ENCODE results near the gene FOXB1.

Gene FOXB1

DNA sequence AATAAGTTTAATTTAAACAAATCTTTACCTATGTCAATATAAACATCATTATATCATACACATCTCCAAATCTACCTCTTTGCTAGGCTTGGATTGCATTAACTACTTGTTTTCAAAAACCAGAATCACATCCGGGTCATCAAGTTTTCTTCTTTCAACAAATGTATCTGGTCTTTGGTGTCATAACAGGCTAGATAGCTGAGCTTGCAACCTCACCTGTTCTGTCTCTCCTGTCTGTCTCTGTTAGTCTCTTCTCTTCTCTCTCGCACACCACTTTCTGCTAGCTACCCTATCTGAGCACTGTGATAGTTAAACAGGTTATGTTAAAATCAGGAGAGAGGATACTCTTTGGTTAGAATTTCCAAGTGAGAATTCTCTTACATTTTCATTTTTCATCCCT lies 6.7 kb downstream of the FOXB1 start:
- TF ChIP-seq, protein P1, sequence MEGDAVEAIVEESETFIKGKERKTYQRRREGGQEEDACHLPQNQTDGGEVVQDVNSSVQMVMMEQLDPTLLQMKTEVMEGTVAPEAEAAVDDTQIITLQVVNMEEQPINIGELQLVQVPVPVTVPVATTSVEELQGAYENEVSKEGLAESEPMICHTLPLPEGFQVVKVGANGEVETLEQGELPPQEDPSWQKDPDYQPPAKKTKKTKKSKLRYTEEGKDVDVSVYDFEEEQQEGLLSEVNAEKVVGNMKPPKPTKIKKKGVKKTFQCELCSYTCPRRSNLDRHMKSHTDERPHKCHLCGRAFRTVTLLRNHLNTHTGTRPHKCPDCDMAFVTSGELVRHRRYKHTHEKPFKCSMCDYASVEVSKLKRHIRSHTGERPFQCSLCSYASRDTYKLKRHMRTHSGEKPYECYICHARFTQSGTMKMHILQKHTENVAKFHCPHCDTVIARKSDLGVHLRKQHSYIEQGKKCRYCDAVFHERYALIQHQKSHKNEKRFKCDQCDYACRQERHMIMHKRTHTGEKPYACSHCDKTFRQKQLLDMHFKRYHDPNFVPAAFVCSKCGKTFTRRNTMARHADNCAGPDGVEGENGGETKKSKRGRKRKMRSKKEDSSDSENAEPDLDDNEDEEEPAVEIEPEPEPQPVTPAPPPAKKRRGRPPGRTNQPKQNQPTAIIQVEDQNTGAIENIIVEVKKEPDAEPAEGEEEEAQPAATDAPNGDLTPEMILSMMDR (IDR thresholded peaks at IDR 0.05; ENCODE audit: low read depth, low read length) = no peak
- no peak overlapping the region for H3K4me3 ChIP-seq (ENCODE audit: low read depth, low read length)

DNA sequence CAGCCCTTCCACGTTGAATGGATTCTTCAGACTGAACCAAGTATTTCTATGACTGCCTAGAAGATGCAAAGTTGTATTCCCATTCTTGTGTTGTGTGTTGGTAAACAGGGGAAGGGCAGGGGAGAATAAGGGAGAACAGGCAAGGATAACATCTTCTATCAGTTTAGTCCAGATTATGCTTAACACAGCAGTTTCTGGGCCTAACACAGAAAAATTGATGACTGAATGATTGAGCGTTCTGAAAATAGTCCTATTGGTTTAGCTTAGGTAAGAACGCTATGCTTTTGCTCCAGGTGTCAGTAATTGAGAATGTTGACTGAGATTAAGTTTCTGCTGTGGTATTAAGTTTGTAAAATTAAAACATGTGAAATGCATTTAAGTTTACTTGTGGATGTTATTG lies 8.6 kb downstream of the FOXB1 start:
- TF ChIP-seq, protein P1 (IDR thresholded peaks at IDR 0.05; ENCODE audit: low read depth, low read length) = no peak
- H3K4me3 ChIP-seq (ENCODE audit: low read depth, low read length) = no peak overlapping the region

DNA sequence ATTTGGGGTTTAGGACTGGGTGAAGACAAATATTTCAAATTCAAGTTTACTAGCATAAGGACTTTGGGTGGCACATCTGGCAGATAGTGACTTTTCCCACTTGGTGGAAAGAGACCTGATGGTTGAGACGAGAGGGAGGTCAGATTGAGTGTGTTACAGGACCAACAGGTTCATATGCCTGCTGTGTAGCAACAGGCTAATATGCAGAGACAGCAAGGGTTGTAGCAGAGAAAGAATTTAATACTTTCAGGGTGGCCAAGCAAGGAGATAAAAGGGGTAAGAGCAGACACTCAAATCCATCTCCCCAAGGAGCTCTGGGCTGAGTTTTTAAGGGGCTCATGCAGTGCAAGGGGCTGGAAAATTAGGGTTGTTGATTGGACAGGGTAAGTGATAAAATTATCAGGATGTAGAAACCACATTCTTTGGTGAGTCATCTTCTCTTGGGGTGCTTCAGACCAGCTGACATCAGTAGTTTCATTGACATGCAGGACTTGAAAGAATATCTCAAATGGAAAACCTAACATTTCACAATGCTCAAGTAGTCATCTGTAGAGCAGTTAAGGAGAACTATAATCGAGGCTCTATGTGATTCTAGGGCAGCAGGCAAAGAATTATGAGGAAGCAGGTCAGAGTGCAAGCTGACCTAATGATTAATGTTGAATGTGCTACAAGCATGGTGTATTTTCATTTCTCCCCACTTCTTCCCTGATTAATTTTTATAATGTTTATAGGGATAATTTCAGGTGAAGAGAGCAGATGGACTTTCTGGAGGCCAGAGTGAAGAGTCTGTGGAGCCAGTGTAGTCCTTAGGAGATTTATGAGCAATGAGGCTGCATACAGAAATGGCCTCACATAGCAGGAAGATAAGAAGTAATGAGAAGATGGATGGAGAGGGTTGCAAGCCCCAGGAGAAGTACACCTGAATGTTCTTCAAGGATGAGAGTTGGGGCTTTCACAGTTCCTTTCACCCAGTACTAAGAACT lies 13.7 kb downstream of the FOXB1 start:
- TF ChIP-seq, protein P1 (IDR thresholded peaks at IDR 0.05; ENCODE audit: low read depth, low read length) = no peak
- no peak overlapping the region for H3K4me3 ChIP-seq (ENCODE audit: low read depth, low read length)

DNA sequence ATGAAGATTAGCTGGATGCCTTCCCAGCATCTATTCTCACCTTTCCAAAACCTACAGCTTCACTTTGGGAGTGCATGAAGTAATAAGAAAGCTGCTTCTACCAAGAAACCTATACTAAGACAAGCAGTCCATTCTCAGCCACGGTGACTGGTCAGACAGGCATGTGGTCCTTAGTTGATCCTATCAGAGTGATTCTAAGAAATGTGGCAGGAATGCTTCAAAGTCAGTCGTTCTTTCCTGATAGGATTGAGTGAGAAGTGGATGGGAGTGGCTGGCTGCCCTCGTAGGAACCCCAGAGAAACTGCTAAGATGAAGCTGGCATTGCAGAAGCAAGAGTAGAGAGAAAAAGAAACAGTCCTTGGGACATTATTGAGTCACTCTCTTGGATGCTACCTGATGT lies 16.6 kb downstream of the FOXB1 start:
- H3K4me3 ChIP-seq (ENCODE audit: low read depth, low read length) = no peak overlapping the region
- TF ChIP-seq, protein P1 (IDR thresholded peaks at IDR 0.05; ENCODE audit: low read depth, low read length) = no peak

GRCh38 chr15:60021589-60022378 lies 17.7 kb downstream of the FOXB1 start:
- TF ChIP-seq, protein P1 (IDR thresholded peaks at IDR 0.05; ENCODE audit: low read depth, low read length) = no peak
- no peak overlapping the region for H3K4me3 ChIP-seq (ENCODE audit: low read depth, low read length)

DNA sequence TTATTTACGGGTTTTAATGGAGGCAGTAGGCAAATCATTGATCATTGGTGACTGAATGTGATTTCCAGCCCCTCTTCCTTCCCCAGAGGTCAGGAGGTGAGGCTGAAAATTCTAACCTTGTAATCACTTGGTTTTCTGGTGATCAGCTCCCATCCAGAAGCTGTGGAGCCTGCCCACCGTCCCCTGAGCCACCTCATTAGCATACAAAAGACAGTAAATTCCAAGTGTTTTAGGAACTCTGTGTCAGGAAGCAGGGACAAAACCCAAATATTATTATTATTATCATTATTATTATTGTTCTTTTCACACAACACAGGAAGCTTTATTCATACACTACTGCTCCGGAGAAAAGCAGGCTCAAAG lies 18.2 kb downstream of the FOXB1 start:
- TF ChIP-seq, protein P1 (IDR thresholded peaks at IDR 0.05; ENCODE audit: low read depth, low read length) = no peak
- H3K4me3 ChIP-seq (ENCODE audit: low read depth, low read length) = no peak overlapping the region

DNA sequence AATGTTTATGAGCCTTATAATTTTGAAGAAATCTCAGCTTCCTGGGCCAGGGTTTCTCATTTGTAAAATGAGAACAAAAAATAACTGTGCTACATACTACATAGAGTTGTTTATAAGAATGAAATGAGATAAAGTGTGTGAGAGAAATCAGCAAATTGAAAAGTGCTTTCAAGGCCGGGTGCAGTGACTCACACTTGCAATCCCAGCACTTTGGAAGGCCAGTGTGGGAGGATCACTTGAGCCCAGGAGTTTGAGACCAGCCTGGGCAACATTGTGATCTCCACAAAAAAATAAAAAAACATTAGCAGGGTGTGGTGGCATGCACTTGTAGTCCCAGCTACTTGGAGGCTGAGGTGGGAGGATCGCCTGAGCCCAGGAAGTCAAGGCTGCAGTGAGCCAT lies 22.4 kb downstream of the FOXB1 start:
- no peak overlapping the region for H3K4me3 ChIP-seq (ENCODE audit: low read depth, low read length)
- TF ChIP-seq, protein P1 (IDR thresholded peaks at IDR 0.05; ENCODE audit: low read depth, low read length) = no peak

Measured in WI38 (cell line).